ENCODE data around the gene ARHGAP1.

The ARHGAP1 gene

GRCh38 chr11:46700241-46701077 is at the start of gene ARHGAP1, which contains the start of gene ZNF408:
Gene ARHGAP1 (minus strand): TSS chr11:46700619. CDS start chr11:46696107, 4,512 bp downstream.
Gene ZNF408 (plus strand): TSS chr11:46701031. CDS start chr11:46701048, 17 bp downstream.
- DNase-seq = peak; percentile 99

GRCh38 chr11:46747150-46747549 is 46.7 kb upstream of the ARHGAP1 start:
- DNase-seq = no peak

GRCh38 chr11:46745995-46746394 is 45.6 kb upstream of the ARHGAP1 start:
- DNase-seq = no peak

- no peak for DNase-seq
Observed at GRCh38 chr11:46745328-46745727, 44.9 kb upstream of the ARHGAP1 start.

GRCh38 chr11:46743693-46744339 is 43.4 kb upstream of the ARHGAP1 start:
- DNase-seq = no peak

- no peak for DNase-seq
Observed at GRCh38 chr11:46743043-46743442, 42.6 kb upstream of the ARHGAP1 start.

GRCh38 chr11:46741600-46742484 is 41.4 kb upstream of the ARHGAP1 start:
- DNase-seq = no peak

- no peak for DNase-seq
Observed at GRCh38 chr11:46738887-46739286, 38.5 kb upstream of the ARHGAP1 start.

- DNase-seq = no peak
Observed at GRCh38 chr11:46737699-46738098, 37.3 kb upstream of the ARHGAP1 start.

GRCh38 chr11:46736615-46737014 is 36.2 kb upstream of the ARHGAP1 start:
- no peak for DNase-seq

GRCh38 chr11:46736146-46736545 is 35.7 kb upstream of the ARHGAP1 start:
- no peak for DNase-seq

- no peak for DNase-seq
Observed at GRCh38 chr11:46733234-46733633, 32.8 kb upstream of the ARHGAP1 start.

GRCh38 chr11:46731545-46731944 is 31.1 kb upstream of the ARHGAP1 start:
- no peak for DNase-seq

GRCh38 chr11:46729110-46730027 is 28.9 kb upstream of the ARHGAP1 start:
- no peak for DNase-seq

GRCh38 chr11:46728659-46729040 is 28.2 kb upstream of the ARHGAP1 start:
- no peak for DNase-seq

GRCh38 chr11:46727952-46728658 is 27.7 kb upstream of the ARHGAP1 start:
- no peak for DNase-seq

GRCh38 chr11:46726206-46726862 is 25.9 kb upstream of the ARHGAP1 start:
- no peak for DNase-seq

GRCh38 chr11:46725338-46726205 is 25.2 kb upstream of the ARHGAP1 start:
- no peak for DNase-seq

- DNase-seq = no peak
Observed at GRCh38 chr11:46724088-46724487, 23.7 kb upstream of the ARHGAP1 start.

- no peak for DNase-seq
Observed at GRCh38 chr11:46723359-46723680, 22.9 kb upstream of the ARHGAP1 start.

Data from activated CD4-positive, alpha-beta T cell treated with anti-CD3 and anti-CD28 coated beads, Interleukin-2, Interleukin-6, amounts not matched to agents 100 ng/mL and 50 ng/mL, durations not matched to agents 16 hours and 8 hours (primary cell).